Smooth muscle cell (in vitro differentiated cells): ENCODE data around the gene SCN3A. TPM values are rescaled to one million over a fixed set of nuclear protein-coding genes. Genes with fewer than 3 reads are reported as not detected.

Experiments used
- DNase-seq: peaks from one replicate; lab custom pipeline; 2025; ENCODE audit not compliant: unreplicated experiment; lab: John Stamatoyannopoulos, UW
- H2AFZ ChIP-seq: fragments of 200-600 bp; sonication (generic); 2 replicates; pipeline ENCODE4 v1.6.0; 2016; ENCODE audit warnings: antibody characterized with exemption, low read depth, mild to moderate bottlenecking
- H3F3A ChIP-seq: fragments of 200-600 bp; sonication (generic); 2 replicates; pipeline ENCODE4 v1.6.0; 2017; ENCODE audit warnings: antibody characterized with exemption, low read depth
- H3K27ac ChIP-seq: fragments of 200-600 bp; sonication (generic); 2 replicates; pipeline ENCODE4 v1.5.1; 2016; ENCODE audit warnings: low read depth, mild to moderate bottlenecking
- H3K27me3 ChIP-seq: fragments of 200-600 bp; sonication (generic); 2 replicates; pipeline ENCODE4 v1.6.1; 2016; ENCODE audit warnings: low read depth, mild to moderate bottlenecking
- H3K36me3 ChIP-seq: fragments of 200-600 bp; sonication (generic); 2 replicates; pipeline ENCODE4 v1.5.1; 2016; ENCODE audit warnings: low read depth
- H3K4me1 ChIP-seq: fragments of 200-600 bp; sonication (generic); 2 replicates; pipeline ENCODE4 v1.5.1; 2016; ENCODE audit warnings: low read depth
- H3K4me2 ChIP-seq: fragments of 200-600 bp; sonication (generic); 2 replicates; pipeline ENCODE4 v1.6.0; 2016; ENCODE audit warnings: mild to moderate bottlenecking
- H3K4me3 ChIP-seq: fragments of 200-600 bp; sonication (generic); 2 replicates; pipeline ENCODE4 v1.5.1; 2016; ENCODE audit warnings: mild to moderate bottlenecking
- H3K79me2 ChIP-seq: fragments of 200-600 bp; sonication (generic); 2 replicates; pipeline ENCODE4 v1.6.0; 2016; ENCODE audit warnings: low read depth, mild to moderate bottlenecking
- H3K9ac ChIP-seq: fragments of 200-600 bp; sonication (generic); 2 replicates; pipeline ENCODE4 v1.6.0; 2016; ENCODE audit warnings: low read depth
- H3K9me3 ChIP-seq: fragments of 200-600 bp; sonication (generic); replicated peaks from 2 replicates; pipeline ENCODE4 v1.5.1; 2016; ENCODE audit warnings: low read depth
- H4K20me1 ChIP-seq: fragments of 200-600 bp; sonication (generic); 2 replicates; pipeline ENCODE4 v1.6.0; 2016; ENCODE audit warnings: low read depth
- WGBS: methylation state at CpG from one replicate; pipeline ENCODE4 v1.1.7; 2016; ENCODE audit warnings: low lambda C conversion rate; 5-methylcytosine and 5-hydroxymethylcytosine counted together
- polyA plus RNA-seq: library from polyadenylated mRNA; unstranded; fragments of >200 nt; fragmentation: Nextera tagmentation; extraction: Ambion mirVana; gene quantifications from 2 replicates; pipeline ENCODE4 v1.2.1, GENCODE V29; 2016
- total RNA-seq: library from RNA; depleted of rRNA; stranded (reverse); fragments of >200 nt; gene quantifications from 2 replicates; pipeline ENCODE4 v1.2.3, GENCODE V29; 2014
- TF ChIP-seq, protein P1 (sequence below): fragments of 200-600 bp; sonication (generic); IDR thresholded peaks from 2 replicates; pipeline ENCODE4 v1.5.1; 2017; ENCODE audit warnings: borderline replicate concordance, mild to moderate bottlenecking, antibody characterized with exemption; ENCODE audit not compliant: insufficient read depth, poor library complexity, severe bottlenecking

SCN3A gene
- total and polyA plus RNA-seq, 2 experiments from 2014 or later, result not detected

DNA sequence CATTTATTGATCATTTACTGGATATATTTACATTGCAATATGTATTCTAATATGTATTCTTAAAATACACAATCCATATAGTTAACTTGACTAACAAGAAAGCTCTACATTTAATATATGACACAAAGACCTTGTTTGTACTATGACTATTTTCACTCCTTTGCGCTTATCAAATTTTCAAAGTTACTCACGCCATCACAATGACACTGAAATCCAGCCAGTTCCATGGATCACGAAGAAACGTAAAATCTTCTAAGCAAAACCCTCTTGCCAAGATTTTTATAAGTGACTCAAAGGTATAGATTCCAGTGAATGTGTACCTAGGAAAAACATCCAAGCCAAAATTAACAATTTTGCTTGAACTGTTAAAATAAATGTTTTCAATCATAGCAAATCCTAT lies 39.6 kb downstream of the SCN3A start:
- no peaks in the 10 kb centered on the region for H3F3A ChIP-seq
- no peak overlapping the region for H3K27ac ChIP-seq
- no peak overlapping the region for H3K4me2 ChIP-seq
- H3K4me3 ChIP-seq, result no peak overlapping the region
- H3K79me2 ChIP-seq, result no peaks in the 10 kb centered on the region
- no peak for DNase-seq
- H3K4me1 ChIP-seq, result no peaks in the 10 kb centered on the region
- H3K9ac ChIP-seq, result no peak overlapping the region
- TF ChIP-seq, protein P1, sequence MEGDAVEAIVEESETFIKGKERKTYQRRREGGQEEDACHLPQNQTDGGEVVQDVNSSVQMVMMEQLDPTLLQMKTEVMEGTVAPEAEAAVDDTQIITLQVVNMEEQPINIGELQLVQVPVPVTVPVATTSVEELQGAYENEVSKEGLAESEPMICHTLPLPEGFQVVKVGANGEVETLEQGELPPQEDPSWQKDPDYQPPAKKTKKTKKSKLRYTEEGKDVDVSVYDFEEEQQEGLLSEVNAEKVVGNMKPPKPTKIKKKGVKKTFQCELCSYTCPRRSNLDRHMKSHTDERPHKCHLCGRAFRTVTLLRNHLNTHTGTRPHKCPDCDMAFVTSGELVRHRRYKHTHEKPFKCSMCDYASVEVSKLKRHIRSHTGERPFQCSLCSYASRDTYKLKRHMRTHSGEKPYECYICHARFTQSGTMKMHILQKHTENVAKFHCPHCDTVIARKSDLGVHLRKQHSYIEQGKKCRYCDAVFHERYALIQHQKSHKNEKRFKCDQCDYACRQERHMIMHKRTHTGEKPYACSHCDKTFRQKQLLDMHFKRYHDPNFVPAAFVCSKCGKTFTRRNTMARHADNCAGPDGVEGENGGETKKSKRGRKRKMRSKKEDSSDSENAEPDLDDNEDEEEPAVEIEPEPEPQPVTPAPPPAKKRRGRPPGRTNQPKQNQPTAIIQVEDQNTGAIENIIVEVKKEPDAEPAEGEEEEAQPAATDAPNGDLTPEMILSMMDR, result no peak
- H3K9me3 ChIP-seq, result no peaks in the 10 kb centered on the region
- no peak overlapping the region for H2AFZ ChIP-seq
- H3K36me3 ChIP-seq, result no peaks in the 10 kb centered on the region
- H3K27me3 ChIP-seq, result no peaks in the 10 kb centered on the region
- WGBS, result 95% methylated on average over 4 of the region's 4 CpGs
- H4K20me1 ChIP-seq, result no peaks in the 10 kb centered on the region

DNA sequence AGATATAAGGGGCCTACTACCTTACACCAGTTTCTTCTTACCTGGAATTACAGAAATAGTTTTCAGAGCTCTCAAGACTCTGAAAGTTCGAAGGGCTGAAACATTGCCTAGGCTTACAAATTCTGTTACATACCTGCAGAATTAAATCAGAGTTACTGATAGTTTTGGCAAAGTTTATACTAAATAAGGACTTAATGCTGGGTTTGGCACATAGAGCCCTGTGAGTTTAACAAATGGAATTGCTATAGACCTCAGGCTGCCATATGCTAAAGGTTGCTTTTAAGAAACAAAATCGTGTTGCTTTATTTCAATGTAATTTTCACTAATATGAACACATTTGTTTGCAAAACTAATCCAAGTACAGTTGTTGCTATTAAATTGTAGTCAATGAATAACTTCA lies 40.1 kb downstream of the SCN3A start:
- Histone ChIP-seq H3K9me3 (no peaks in the 10 kb centered on the region), H3K4me3 (no peak overlapping the region), H3K27me3 (no peaks in the 10 kb centered on the region), H3F3A (no peaks in the 10 kb centered on the region), H3K79me2 (no peaks in the 10 kb centered on the region), H3K4me1 (no peaks in the 10 kb centered on the region), H2AFZ (no peak overlapping the region), H3K9ac (no peak overlapping the region), H3K27ac (no peak overlapping the region), H3K36me3 (no peaks in the 10 kb centered on the region), H3K4me2 (no peak overlapping the region), H4K20me1 (no peaks in the 10 kb centered on the region)
- TF ChIP-seq, protein P1, result no peak
- no peak for DNase-seq
- WGBS, result 90% methylated on average over 2 of the region's 2 CpGs

DNA sequence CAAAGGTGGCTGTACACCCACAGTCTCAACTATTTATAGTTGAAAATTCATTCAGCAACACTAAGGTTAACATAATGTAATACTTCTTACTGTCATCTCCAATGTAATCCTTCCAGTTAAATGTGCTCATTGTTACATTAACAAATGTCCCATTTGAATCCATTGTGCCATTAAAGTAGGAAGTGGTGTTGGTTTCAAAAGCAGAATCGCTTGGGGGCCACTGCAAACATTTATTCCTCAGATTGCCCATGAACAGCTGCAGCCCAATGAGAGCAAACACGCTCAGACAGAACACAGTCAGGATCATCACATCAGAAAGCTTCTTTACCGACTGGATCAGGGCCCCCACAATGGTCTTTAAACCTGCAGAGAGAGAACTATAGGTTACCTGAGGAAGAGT lies 41.4 kb downstream of the SCN3A start:
- no peak overlapping the region for H3K4me2 ChIP-seq
- no peak overlapping the region for H2AFZ ChIP-seq
- no peak overlapping the region for H3K9ac ChIP-seq
- no peaks in the 10 kb centered on the region for H3K9me3 ChIP-seq
- H3K4me3 ChIP-seq, result no peak overlapping the region
- no peaks in the 10 kb centered on the region for H3K27me3 ChIP-seq
- H3K79me2 ChIP-seq, result no peaks in the 10 kb centered on the region
- 81% methylated on average over 3 of the region's 3 CpGs for WGBS
- H3K36me3 ChIP-seq, result no peaks in the 10 kb centered on the region
- no peak for DNase-seq
- no peaks in the 10 kb centered on the region for H3K4me1 ChIP-seq
- no peaks in the 10 kb centered on the region for H4K20me1 ChIP-seq
- H3K27ac ChIP-seq, result no peak overlapping the region
- H3F3A ChIP-seq, result no peaks in the 10 kb centered on the region
- TF ChIP-seq, protein P1, result no peak

DNA sequence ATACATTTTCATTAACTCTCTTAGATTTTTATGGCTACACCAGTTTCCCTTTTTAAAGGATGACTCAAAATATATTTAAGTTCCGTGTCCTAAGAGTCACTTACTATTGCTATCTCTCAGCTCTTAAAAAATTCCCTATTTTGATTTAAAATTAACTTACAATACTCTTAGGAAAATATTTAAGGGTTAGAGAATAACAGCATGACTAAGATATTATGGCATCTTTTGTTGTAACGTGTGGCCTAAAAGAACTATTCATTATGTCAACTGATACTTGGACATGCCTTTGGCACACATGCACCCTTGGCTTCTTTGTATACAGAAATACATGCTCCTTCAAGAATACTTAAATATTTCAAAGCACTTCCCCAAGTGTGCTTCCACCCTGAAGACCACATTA lies 42.3 kb downstream of the SCN3A start:
- DNase-seq, result no peak
- H3K79me2 ChIP-seq, result no peaks in the 10 kb centered on the region
- H3K4me3 ChIP-seq, result no peak overlapping the region
- H3F3A ChIP-seq, result no peaks in the 10 kb centered on the region
- no peaks in the 10 kb centered on the region for H3K9me3 ChIP-seq
- no peaks in the 10 kb centered on the region for H4K20me1 ChIP-seq
- H2AFZ ChIP-seq, result no peak overlapping the region
- 83% methylated on average over 2 of the region's 2 CpGs for WGBS
- H3K36me3 ChIP-seq, result no peaks in the 10 kb centered on the region
- H3K27me3 ChIP-seq, result no peaks in the 10 kb centered on the region
- TF ChIP-seq, protein P1, result no peak
- H3K4me2 ChIP-seq, result no peak overlapping the region
- H3K9ac ChIP-seq, result no peak overlapping the region
- H3K4me1 ChIP-seq, result no peaks in the 10 kb centered on the region
- no peak overlapping the region for H3K27ac ChIP-seq
